Heart left ventricle (tissue), 13 donors: ENCODE results near the gene ORM1.

Experiments
- CTCF ChIP-seq, 12 donors: fragments of 200-600 bp; sonication (generic) in 4 of 12; IDR thresholded peaks; one replicate each; pipeline versions ENCODE4 v1.5.0 to v1.8.0; 2018 to 2022; ENCODE audit warnings: antibody characterized with exemption in 12 of 12, mild to moderate bottlenecking in 5 of 12
- POLR2A ChIP-seq, 2 donors: fragments of 450-650 bp; IDR thresholded peaks; one replicate each; pipeline ENCODE4 v1.6.1; 2017; ENCODE audit warnings: antibody characterized with exemption in 2 of 2, mild to moderate bottlenecking in 2 of 2, moderate library complexity in 2 of 2
- donor health status: ischemic (EF 13 %, LVEDD 7.1; RV severe dilation, severe dysfunction).
- donor health status: DM: no; HTN: yes; CAD: no.
- donor health status: DM: no; HTN: no; CAD: no.
- donor health status: ischemic (EF 25% LVEDD 6.9; RV normal size, moderate dysfunction).
- donor health status: ischemic (EF 25% LVEDD 5.7; RV mildly dilated, moderate dysfunction).
- donor health status: ischemic (EF 35%, LVEDD 5.7; RV mildly dilated, moderate dysfunction).
- donor health status: nonischemic (EF 11% LVEDD 7.7; RV severe dilation, severe dysfunction).
- donor health status: DM: yes; HTN: yes; CAD: no.
- donor health status: PGD.
- donor health status: ischemic (EF 29% LVEDD 5.4; RV normal size, mild dysfunction).
- donor health status: nonischemic (EF 23%, LVEDD 6.1; RV moderate dilation, normal function).

- TF ChIP-seq CTCF (IDR thresholded peaks at IDR 0.05): no peak
- TF ChIP-seq POLR2A (IDR thresholded peaks at IDR 0.05): no peak
Observed at GRCh38 chr9:114346146-114346545, 23.2 kb downstream of the ORM1 start.
